HepG2 (cell line): Measurements from ENCODE around the gene FKBP1A. TPM values are rescaled to one million over a fixed set of nuclear protein-coding genes. Genes with fewer than 3 reads are reported as not detected.

Experiments used
- AHR ChIP-seq: IDR thresholded peaks from 2 replicates; pipeline ENCODE4 v1.6.1; 2018; ENCODE audit warnings: missing genetic modification reagents, missing compliant biosample characterization
- ATF7 ChIP-seq, 2 experiments: fragments of 450-650 bp in 1 of 2; sonication (generic) in 1 of 2; formaldehyde crosslinking in 1 of 2; IDR thresholded peaks; 2 replicates each; pipeline versions ENCODE4 v1.4.0 to v1.6.1; 2016 to 2020; ENCODE audit warnings: antibody characterized with exemption in 1 of 2, mild to moderate bottlenecking in 1 of 2, missing genetic modification reagents in 1 of 2
- EED ChIP-seq: sonication (generic); formaldehyde crosslinking; IDR thresholded peaks from 2 replicates; pipeline ENCODE4 v1.5.0; 2020; ENCODE audit warnings: mild to moderate bottlenecking, missing genetic modification reagents
- HES4 ChIP-seq: sonication (generic); formaldehyde crosslinking; IDR thresholded peaks from 2 replicates; pipeline ENCODE4 v1.9.0; 2021; ENCODE audit warnings: mild to moderate bottlenecking, missing genetic modification reagents, borderline replicate concordance
- HMG20B ChIP-seq: conservative IDR thresholded peaks from 2 replicates; pipeline ENCODE4 v1.6.1; 2016; ENCODE audit warnings: missing genetic modification reagents, missing compliant biosample characterization
- HNRNPUL1 ChIP-seq: fragments of 200-400 bp; formaldehyde crosslinking; IDR thresholded peaks from 2 replicates; pipeline ENCODE4 v1.6.1; 2017; ENCODE audit warnings: low read depth, mild to moderate bottlenecking, low read length, moderate library complexity
- KAT2B ChIP-seq: fragments of 150-350 bp; IDR thresholded peaks from 2 replicates; pipeline ENCODE4 v1.6.1; 2014; ENCODE audit warnings: low read depth, low read length, borderline replicate concordance
- KDM5A ChIP-seq: fragments of 200-600 bp; sonication (generic); IDR thresholded peaks from 2 replicates; pipeline ENCODE4 v1.7.0; 2018; ENCODE audit warnings: antibody characterized with exemption, mild to moderate bottlenecking, low read length, borderline replicate concordance
- ONECUT2 ChIP-seq: sonication (generic); formaldehyde crosslinking; IDR thresholded peaks from 2 replicates; pipeline ENCODE4 v1.4.0; 2020; ENCODE audit warnings: missing genetic modification reagents
- SP1 ChIP-seq, 2 experiments: fragments of 450-650 bp in 1 of 2; sonication (generic) in 1 of 2; formaldehyde crosslinking in 1 of 2; IDR thresholded peaks; 2 replicates each; pipeline versions ENCODE4 v1.4.0 to v1.6.1; 2016 to 2020; ENCODE audit warnings: missing genetic modification reagents in 1 of 2
- TBX2 ChIP-seq: sonication (generic); formaldehyde crosslinking; IDR thresholded peaks from 2 replicates; pipeline ENCODE4 v1.5.0; 2020; ENCODE audit warnings: missing genetic modification reagents, mild to moderate bottlenecking, borderline replicate concordance
- U2AF1 ChIP-seq: fragments of 200-400 bp; formaldehyde crosslinking; optimal IDR thresholded peaks from 2 replicates; pipeline ENCODE3; 2017; ENCODE audit warnings: mild to moderate bottlenecking, low read depth, low read length
- ZKSCAN5 ChIP-seq: sonication (generic); formaldehyde crosslinking; IDR thresholded peaks from 2 replicates; pipeline ENCODE4 v1.5.1; 2020; ENCODE audit warnings: mild to moderate bottlenecking, missing genetic modification reagents
- ZNF232 ChIP-seq: sonication (generic); formaldehyde crosslinking; IDR thresholded peaks from 2 replicates; pipeline ENCODE4 v1.4.0; 2020; ENCODE audit warnings: missing genetic modification reagents, borderline replicate concordance
- ZNF256 ChIP-seq: sonication (generic); formaldehyde crosslinking; conservative IDR thresholded peaks from 2 replicates; pipeline ENCODE4 v1.4.0; 2020; ENCODE audit warnings: missing genetic modification reagents
- ZNF841 ChIP-seq: sonication (generic); formaldehyde crosslinking; IDR thresholded peaks from 2 replicates; pipeline ENCODE4 v1.8.1; 2023; ENCODE audit warnings: missing genetic modification reagents, borderline replicate concordance
- polyA plus RNA-seq, 8 experiments: library from polyadenylated mRNA; depleted of rRNA in 3 of 8; stranded (reverse) in 7 of 8; unstranded in 1 of 8; fragments of >200 nt; fragmentation: Illumina TruSeq in 4 of 8; extraction: Trizol in 4 of 8; gene quantifications; 2 replicates each; pipeline versions ENCODE4 v1.2.1 to v1.2.3, GENCODE V29; 2011 to 2016; ENCODE audit warnings: low read depth in 4 of 8, missing spikeins in 1 of 8, mixed read lengths in 1 of 8; ENCODE audit not compliant: insufficient read depth in 1 of 8
- total RNA-seq, 5 experiments: library from RNA; depleted of rRNA; stranded (reverse); fragments of >200 nt; fragmentation: Illumina TruSeq; extraction: Trizol; gene quantifications; 2 replicates each; pipeline ENCODE4 v1.2.3, GENCODE V29; 2016; ENCODE audit warnings: low read depth in 1 of 5
- TF ChIP-seq, protein P1 (sequence below): sonication (generic); formaldehyde crosslinking; IDR thresholded peaks from 2 replicates; pipeline ENCODE4 v1.4.0; 2020; ENCODE audit warnings: missing genetic modification reagents, mild to moderate bottlenecking, borderline replicate concordance
- TF ChIP-seq, protein P2 (sequence below): sonication (generic); formaldehyde crosslinking; IDR thresholded peaks from 2 replicates; pipeline ENCODE4 v1.4.0; 2020; ENCODE audit warnings: missing genetic modification reagents
- TF ChIP-seq, protein P3 (sequence below): fragments of 450-650 bp; IDR thresholded peaks from 2 replicates; pipeline ENCODE4 v1.6.1; 2016
- TF ChIP-seq, protein P4 (sequence below): sonication (generic); formaldehyde crosslinking; IDR thresholded peaks from 2 replicates; pipeline ENCODE4 v1.5.0; 2020; ENCODE audit warnings: missing genetic modification reagents

Gene FKBP1A
- total and polyA plus RNA-seq, 2 of the 13 experiments (the other 11 are each of a cell fraction or from before 2014, with no cell fraction given) = 119 to 468 TPM

DNA sequence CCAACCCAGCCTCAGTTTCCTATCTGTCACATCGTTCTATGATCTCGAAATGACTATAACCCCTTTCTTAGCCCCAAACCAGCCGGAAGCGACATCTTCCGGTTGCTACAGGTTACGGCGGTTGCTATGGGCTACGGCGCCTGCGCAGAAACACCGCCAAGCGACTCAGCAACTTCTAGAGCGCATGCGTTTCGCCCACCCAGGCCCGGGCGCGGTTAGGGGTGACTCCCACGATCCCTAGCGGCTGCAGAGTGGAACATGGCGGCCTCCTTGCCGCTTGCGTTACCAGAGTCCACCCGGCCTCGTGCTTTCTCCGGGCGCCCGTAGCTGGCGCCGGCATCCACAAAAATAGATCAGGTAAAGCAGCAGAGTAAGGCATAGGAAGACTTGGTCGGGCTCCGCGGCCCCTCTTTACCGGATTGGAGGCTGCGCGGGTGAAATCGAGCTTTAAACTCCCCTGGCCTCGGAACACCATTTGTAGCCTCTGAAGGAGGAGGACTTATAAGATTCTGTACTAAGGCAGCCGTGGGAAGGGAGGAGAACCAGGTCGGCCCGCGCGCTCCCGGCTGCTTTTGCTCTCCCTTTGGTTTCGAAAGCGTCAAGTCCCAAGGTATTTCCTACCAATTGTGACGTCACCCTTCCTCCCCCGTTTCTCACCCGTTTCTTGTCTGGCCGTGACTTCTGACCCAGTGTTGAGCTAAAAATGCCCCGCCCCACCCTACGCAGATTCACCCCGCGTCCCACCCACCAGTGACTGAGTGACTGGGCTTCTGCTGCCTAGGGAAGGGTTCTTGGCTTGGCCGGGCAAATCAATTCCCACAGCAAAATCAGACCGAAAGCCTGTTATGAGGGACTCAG is 67.5 kb downstream of the FKBP1A start (continued):
- TF ChIP-seq, protein P1, sequence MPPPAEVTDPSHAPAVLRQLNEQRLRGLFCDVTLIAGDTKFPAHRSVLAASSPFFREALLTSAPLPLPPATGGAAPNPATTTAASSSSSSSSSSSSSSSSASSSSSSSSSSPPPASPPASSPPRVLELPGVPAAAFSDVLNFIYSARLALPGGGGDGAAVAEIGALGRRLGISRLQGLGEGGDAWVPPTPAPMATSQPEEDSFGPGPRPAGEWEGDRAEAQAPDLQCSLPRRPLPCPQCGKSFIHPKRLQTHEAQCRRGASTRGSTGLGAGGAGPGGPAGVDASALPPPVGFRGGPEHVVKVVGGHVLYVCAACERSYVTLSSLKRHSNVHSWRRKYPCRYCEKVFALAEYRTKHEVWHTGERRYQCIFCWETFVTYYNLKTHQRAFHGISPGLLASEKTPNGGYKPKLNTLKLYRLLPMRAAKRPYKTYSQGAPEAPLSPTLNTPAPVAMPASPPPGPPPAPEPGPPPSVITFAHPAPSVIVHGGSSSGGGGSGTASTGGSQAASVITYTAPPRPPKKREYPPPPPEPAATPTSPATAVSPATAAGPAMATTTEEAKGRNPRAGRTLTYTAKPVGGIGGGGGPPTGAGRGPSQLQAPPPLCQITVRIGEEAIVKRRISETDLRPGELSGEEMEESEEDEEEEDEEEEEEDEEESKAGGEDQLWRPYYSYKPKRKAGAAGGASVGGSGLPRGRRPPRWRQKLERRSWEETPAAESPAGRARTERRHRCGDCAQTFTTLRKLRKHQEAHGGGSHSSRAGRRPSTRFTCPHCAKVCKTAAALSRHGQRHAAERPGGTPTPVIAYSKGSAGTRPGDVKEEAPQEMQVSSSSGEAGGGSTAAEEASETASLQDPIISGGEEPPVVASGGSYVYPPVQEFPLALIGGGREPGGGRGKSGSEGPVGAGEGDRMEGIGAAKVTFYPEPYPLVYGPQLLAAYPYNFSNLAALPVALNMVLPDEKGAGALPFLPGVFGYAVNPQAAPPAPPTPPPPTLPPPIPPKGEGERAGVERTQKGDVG (CRISPR knock-in tag) = peak; percentile 94; the same call in 1 of the 2 replicates
- TF ChIP-seq ZNF841 (CRISPR knock-in tag) (no peak), KAT2B (no peak), TBX2 (CRISPR knock-in tag) (peak; percentile 77; the same call in 1 of the 2 replicates), HES4 (CRISPR knock-in tag) (peak; percentile 81), ZNF232 (CRISPR knock-in tag) (peak; percentile 89), ONECUT2 (no peak; the same call in 1 of the 2 replicates), HMG20B (peak; percentile 74), ATF7 (IDR thresholded peaks at IDR 0.05) (peak; percentile 100), ATF7 (CRISPR knock-in tag; IDR thresholded peaks at IDR 0.05) (peak; percentile 98), EED (CRISPR knock-in tag) (no peak), SP1 (IDR thresholded peaks at IDR 0.05) (no peak), SP1 (CRISPR knock-in tag; IDR thresholded peaks at IDR 0.05) (peak; percentile 48; the same call in 1 of the 2 replicates), AHR (CRISPR knock-in tag) (0 out of 2 replicates have a peak, but pooled peaks have one; percentile 67), ZNF256 (peak; percentile 83; the same call in 1 of the 2 replicates), HNRNPUL1 (no peak), KDM5A (peak; percentile 85), ZKSCAN5 (CRISPR knock-in tag) (no peak), U2AF1 (peak; percentile 82)
- TF ChIP-seq, protein P2, sequence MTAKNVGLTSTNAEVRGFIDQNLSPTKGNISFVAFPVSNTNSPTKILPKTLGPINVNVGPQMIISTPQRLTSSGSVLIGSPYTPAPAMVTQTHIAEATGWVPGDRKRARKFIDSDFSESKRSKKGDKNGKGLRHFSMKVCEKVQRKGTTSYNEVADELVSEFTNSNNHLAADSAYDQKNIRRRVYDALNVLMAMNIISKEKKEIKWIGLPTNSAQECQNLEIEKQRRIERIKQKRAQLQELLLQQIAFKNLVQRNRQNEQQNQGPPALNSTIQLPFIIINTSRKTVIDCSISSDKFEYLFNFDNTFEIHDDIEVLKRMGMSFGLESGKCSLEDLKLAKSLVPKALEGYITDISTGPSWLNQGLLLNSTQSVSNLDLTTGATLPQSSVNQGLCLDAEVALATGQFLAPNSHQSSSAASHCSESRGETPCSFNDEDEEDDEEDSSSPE (CRISPR knock-in tag) = peak; percentile 88
- TF ChIP-seq, protein P3, sequence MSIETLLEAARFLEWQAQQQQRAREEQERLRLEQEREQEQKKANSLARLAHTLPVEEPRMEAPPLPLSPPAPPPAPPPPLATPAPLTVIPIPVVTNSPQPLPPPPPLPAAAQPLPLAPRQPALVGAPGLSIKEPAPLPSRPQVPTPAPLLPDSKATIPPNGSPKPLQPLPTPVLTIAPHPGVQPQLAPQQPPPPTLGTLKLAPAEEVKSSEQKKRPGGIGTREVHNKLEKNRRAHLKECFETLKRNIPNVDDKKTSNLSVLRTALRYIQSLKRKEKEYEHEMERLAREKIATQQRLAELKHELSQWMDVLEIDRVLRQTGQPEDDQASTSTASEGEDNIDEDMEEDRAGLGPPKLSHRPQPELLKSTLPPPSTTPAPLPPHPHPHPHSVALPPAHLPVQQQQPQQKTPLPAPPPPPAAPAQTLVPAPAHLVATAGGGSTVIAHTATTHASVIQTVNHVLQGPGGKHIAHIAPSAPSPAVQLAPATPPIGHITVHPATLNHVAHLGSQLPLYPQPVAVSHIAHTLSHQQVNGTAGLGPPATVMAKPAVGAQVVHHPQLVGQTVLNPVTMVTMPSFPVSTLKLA = no peak
- TF ChIP-seq, protein P4, sequence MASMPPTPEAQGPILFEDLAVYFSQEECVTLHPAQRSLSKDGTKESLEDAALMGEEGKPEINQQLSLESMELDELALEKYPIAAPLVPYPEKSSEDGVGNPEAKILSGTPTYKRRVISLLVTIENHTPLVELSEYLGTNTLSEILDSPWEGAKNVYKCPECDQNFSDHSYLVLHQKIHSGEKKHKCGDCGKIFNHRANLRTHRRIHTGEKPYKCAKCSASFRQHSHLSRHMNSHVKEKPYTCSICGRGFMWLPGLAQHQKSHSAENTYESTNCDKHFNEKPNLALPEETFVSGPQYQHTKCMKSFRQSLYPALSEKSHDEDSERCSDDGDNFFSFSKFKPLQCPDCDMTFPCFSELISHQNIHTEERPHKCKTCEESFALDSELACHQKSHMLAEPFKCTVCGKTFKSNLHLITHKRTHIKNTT (CRISPR knock-in tag) = peak; percentile 53; the same call in 1 of the 2 replicates
